HPDE6-E6E7 (cell line): ENCODE measurements around the gene PGAP2.
"Not testable (repeated sequence)": the region's sequence is repeated elsewhere in the genome, so short reads cannot be mapped to it uniquely, and the experiment has no call there.

Experiments used
- DNase-seq: peaks from one replicate; pipeline ENCODE4 v3.0.0; 2011; ENCODE audit warnings: missing footprints; ENCODE audit errors: extremely low spot score

The PGAP2 gene

GRCh38 chr11:3803726-3804495 is 4.4 kb upstream of the PGAP2 start:
- no peak for DNase-seq

- peak; percentile 79 for DNase-seq
These were observed 682 bp downstream of the PGAP2 start for GRCh38 chr11:3808861-3809623.

GRCh38 chr11:3809624-3809928 is 1.2 kb downstream of the PGAP2 start:
- no peak for DNase-seq

- no peak for DNase-seq
These were observed 2.1 kb downstream of the PGAP2 start for GRCh38 chr11:3810446-3810845.

- no peak for DNase-seq
These were observed 2.6 kb downstream of the PGAP2 start for GRCh38 chr11:3810951-3811350.

GRCh38 chr11:3814832-3815231 is 6.5 kb downstream of the PGAP2 start:
- not testable (repeated sequence) for DNase-seq

GRCh38 chr11:3815845-3816244 is 7.5 kb downstream of the PGAP2 start:
- no peak for DNase-seq

- DNase-seq: no peak
These were observed 8.3 kb downstream of the PGAP2 start for GRCh38 chr11:3816673-3817072.

- no peak for DNase-seq
These were observed 8.9 kb downstream of the PGAP2 start for GRCh38 chr11:3817181-3817800.

- no peak for DNase-seq
These were observed 12.6 kb downstream of the PGAP2 start for GRCh38 chr11:3820971-3821370.

- DNase-seq: no peak
These were observed 14.0 kb downstream of the PGAP2 start for GRCh38 chr11:3822312-3822711.

GRCh38 chr11:3823303-3823702 is 14.9 kb downstream of the PGAP2 start:
- DNase-seq: no peak

- no peak for DNase-seq
These were observed 15.6 kb downstream of the PGAP2 start for GRCh38 chr11:3823762-3824506.

- DNase-seq: no peak
These were observed 16.5 kb downstream of the PGAP2 start for GRCh38 chr11:3824714-3825472.

- DNase-seq: no peak
These were observed 17.3 kb downstream of the PGAP2 start for GRCh38 chr11:3825473-3826154.

- DNase-seq: no peak
These were observed 18.4 kb downstream of the PGAP2 start for GRCh38 chr11:3826721-3827120.

GRCh38 chr11:3827434-3828186 is 19.2 kb downstream of the PGAP2 start:
- DNase-seq: no peak

- no peak for DNase-seq
These were observed 21.7 kb downstream of the PGAP2 start for GRCh38 chr11:3830088-3830487.

GRCh38 chr11:3830730-3831129 is 22.4 kb downstream of the PGAP2 start:
- no peak for DNase-seq
